Measurements from ENCODE around the gene SIRPG.

The SIRPG gene

DNA sequence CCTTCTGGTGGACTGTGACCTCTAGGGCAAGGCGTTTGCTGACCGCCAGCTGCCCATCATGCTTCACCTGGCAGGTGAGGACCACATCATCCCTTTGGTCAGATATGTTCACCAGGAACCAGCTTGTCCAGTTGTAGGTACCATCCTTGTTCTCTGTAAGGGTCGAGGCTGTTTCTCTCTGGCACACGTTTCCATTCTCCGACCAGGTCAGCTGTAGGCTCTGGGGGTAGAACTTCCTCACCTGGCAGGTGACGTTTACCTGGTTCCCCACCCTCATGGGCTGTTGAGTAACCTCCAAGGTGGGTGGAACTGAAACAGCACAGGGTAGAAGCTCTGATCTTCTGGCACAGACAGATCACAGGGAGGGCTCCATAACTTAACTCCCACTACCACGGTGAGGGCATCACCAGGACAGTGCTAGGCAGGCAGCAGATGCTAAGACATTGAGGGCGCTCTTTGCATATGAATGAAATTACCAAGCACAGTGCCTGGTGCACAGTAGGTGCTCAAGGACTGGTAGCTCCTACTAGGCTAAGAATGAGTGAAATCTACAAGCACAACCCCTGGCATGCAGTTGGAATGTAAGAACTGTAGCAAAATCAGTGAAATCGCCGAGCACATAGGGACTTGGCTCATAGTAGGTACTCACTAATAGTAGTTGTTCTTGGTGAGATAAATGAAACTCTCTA, 22.1 kb downstream of the SIRPG start:
- DNase-seq = no peak
- no peak for TF ChIP-seq GATA1 (IDR thresholded peaks at IDR 0.05; ENCODE audit: low read depth, low read length)
- no peak for TF ChIP-seq POLR2A (IDR thresholded peaks at IDR 0.05; ENCODE audit: low read length)

DNA sequence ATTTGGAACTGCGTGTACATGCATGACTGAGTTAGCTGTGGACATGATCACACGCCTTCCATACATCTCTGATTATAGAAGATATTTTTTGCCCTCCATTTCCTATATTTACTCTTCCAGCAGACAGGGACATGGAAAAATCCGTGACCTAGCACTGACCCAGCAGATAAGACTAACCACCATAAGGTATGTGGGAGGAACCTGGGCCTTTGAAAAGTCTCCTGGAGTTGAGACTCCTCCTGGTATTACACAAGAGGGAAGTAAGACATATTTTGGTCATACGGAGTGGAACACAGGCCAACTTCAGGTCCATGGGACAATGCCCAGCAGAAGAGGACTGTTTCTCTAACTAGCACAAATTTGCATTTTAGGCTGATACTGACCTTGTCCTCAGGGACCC, 24.0 kb downstream of the SIRPG start:
- no peak for TF ChIP-seq GATA1 (IDR thresholded peaks at IDR 0.05; ENCODE audit: low read depth, low read length)
- no peak for TF ChIP-seq POLR2A (IDR thresholded peaks at IDR 0.05; ENCODE audit: low read length)
- DNase-seq = no peak

DNA sequence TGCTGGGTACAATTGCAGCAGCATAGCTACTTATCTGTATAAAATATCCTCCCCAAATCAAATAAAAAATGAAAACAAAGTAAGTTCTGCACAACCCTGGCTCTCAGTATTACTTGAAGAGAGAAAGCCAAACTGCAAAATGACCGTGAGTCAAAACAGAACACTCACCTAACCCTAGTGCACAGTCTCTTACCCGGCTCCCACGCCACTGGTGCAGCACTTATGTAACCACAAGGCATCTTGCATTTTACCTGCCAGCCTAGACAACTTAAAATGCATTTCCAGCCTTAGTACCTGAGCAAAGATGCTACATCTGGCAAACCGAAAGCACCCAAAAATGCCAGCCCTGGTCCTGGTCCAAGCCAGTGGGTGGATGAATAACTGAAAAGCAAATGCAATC, 25.4 kb downstream of the SIRPG start:
- TF ChIP-seq GATA1 (IDR thresholded peaks at IDR 0.05; ENCODE audit: low read depth, low read length) (no peak), POLR2A (IDR thresholded peaks at IDR 0.05; ENCODE audit: low read length) (no peak)
- no peak for DNase-seq

DNA sequence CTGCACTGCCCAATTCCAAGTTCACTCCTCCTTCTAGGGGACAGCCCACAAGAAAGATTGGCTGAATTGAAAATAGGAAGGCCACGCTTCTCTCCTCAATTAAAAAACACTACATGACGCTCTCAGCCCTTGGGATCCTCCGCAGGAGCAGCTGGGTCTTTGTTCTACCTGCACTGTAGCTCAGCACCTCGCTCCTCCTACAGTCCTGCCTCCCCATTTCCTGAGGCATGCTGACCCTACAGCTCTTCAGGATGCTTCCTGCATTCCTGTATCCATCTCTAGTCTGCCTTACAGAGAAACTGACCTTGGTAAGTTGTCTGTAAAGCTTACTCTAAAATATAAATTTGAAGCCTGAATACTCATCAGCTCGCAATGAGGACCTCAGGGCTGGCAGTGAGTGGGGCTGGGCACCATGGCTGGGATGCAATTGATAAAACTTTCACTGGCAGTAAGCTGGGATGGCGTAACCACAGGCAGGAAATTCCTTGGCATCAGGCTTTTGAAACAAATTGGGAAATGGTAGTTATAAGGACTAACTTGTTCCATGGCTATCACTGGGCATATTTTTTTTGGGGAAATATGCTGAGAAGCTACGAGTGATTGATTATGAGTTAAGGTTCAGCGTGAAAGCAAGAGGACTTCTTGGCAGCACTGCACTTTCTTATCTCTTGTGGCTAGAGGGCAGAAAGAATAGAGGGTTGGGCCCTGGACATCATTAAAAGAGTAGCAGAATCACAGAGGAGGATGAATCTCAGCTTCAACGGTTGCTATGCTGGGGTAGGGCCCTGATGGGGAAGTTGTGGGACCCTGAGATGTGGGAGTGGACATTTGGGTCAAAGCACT, 26.0 kb downstream of the SIRPG start:
- TF ChIP-seq POLR2A (IDR thresholded peaks at IDR 0.05; ENCODE audit: low read length) (no peak), GATA1 (IDR thresholded peaks at IDR 0.05; ENCODE audit: low read depth, low read length) (no peak)
- DNase-seq = no peak

DNA sequence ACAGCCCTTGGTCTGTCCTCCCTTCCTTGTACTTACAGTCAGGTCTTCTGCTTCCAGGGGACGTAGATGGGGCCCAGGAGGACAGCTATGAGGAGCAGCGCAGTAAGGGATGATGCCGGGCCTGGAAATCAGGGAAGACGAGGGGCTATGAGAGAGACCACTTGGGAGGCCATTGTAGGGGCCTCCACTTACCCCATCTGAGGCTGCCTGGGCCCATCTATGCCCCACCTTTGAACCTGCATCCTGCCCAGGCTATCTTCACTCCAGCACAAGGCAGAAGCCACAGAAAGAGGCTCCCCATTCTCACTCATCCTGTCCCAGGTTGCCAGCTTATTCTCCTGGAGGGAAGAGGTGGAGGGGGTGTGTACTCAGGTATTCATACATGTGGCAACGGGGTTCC, 27.4 kb downstream of the SIRPG start:
- DNase-seq = no peak
- TF ChIP-seq GATA1 (IDR thresholded peaks at IDR 0.05; ENCODE audit: low read depth, low read length) (no peak), POLR2A (IDR thresholded peaks at IDR 0.05; ENCODE audit: low read length) (no peak)

DNA sequence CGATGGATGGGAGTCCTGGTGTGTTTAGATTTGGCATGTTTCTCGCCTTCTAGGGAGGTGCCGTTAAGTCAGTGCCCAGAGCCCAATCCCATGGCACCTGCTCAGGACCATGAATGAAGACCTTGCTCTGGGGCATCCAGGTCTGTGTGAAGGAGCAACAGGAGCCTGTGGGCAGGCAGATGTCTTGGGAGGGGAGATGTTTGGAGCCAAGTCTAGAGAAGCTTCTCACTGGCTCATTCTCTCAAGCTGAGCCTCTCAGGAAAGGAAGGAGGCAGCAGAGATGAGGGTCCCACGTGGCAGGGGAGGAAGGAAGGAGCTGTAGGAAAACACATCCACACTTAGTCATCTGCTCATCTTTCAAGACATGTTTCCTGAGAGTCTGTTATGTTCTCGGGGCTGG, 28.3 kb downstream of the SIRPG start:
- no peak for TF ChIP-seq GATA1 (IDR thresholded peaks at IDR 0.05; ENCODE audit: low read depth, low read length)
- no peak for TF ChIP-seq POLR2A (IDR thresholded peaks at IDR 0.05; ENCODE audit: low read length)
- no peak for DNase-seq

DNA sequence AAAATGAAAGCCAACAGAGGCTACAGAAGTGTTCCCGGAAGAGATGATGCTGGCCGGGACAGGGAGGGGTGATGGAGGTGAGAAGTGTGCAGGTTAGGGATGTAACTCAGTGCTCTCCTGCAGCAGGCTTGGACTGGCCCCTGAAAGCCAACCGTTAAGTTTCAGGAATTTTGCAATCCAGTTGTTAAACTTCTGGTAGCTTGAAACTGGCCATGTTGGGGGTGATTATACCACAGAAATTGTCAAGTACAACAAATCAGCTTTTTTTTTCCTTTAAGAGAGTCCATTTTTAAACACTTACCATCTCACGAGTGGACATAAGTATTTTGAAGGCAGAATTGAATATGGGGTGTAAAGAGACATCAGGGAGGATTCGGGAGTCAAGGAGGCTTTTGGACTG, 29.0 kb downstream of the SIRPG start:
- TF ChIP-seq GATA1 (IDR thresholded peaks at IDR 0.05; ENCODE audit: low read depth, low read length) (no peak), POLR2A (IDR thresholded peaks at IDR 0.05; ENCODE audit: low read length) (no peak)
- DNase-seq = no peak

DNA sequence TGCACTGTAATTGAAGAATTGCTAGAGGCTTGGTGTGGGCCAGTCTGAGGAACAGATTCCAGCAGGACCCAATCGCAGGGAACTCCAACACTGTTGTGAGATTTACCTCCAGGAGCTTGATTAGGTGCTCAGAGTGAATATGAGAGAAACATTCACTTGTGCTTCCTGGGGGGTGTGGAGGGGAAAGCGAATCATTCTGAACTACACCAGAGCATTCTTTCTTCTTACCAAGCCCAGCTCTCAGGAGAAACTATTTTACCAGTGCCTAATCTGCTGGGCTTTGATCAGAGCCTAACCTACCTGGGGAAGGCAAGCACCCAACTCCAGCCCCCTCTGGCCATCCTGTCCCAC, 30.4 kb downstream of the SIRPG start:
- no peak for DNase-seq
- no peak for TF ChIP-seq POLR2A (IDR thresholded peaks at IDR 0.05; ENCODE audit: low read length)
- TF ChIP-seq GATA1 (IDR thresholded peaks at IDR 0.05; ENCODE audit: low read depth, low read length) = no peak

DNA sequence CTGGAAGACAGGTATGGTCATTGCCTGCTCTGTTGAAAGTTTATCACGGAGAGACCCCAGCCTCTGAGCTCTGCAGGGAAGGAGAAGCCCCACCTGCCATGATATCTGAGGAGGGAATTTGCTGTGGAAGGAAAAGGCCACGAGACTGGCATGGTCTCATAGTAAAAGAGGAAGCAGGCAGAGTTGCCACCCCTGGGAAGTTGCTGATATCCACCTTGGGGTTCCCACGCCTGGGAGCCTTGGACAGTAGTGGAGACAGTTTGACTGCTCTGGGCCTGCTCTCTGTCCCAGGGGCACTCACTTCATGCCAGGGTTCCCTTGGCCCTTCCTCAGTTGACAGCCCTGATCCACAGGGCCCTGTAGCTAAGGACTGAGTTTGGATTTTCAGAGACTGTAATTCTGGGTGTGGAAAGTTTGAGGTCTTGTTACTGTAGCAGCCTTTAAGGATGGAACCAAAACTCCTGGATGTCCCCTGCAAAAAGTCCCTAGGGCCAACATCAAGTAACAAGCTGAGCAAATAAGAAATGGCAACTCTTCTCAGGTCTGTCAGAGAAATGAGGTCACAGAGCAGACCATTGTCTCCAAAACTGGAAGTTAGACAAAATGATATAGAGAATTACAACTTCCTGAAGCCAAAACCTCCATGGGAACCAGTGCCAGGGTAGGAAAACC, 30.9 kb downstream of the SIRPG start:
- no peak for DNase-seq
- TF ChIP-seq POLR2A (IDR thresholded peaks at IDR 0.05; ENCODE audit: low read length) = no peak
- TF ChIP-seq GATA1 (IDR thresholded peaks at IDR 0.05; ENCODE audit: low read depth, low read length) = no peak

DNA sequence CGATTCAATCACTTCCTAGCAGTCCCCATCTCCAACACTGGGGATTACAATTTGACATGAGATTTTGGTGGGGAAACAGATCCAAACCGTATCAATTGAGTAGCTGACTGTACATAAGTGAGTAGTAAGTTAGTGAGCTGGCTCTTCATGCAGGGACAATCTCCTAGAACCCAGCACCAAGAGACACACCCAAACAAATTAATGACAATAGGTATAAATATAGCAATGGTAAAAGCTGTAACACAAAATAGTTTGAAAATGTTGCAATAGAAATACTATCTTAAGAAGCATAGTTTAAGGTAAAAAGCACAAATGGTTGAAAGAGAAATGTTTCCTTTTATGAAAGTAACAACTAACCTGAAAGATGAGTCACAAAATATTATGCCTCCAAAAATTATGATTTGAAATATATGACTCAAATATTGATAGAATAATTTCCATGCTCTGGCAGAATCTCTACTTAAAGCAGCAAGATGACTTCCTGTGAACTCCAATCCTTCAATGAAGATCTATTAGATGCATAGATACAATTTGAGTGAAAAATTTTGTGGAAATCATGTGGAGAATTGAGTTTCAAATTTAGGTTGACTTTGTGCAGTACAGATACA, 32.4 kb downstream of the SIRPG start:
- no peak for DNase-seq
- TF ChIP-seq GATA1 (IDR thresholded peaks at IDR 0.05; ENCODE audit: low read depth, low read length) (no peak), POLR2A (IDR thresholded peaks at IDR 0.05; ENCODE audit: low read length) (no peak)

DNA sequence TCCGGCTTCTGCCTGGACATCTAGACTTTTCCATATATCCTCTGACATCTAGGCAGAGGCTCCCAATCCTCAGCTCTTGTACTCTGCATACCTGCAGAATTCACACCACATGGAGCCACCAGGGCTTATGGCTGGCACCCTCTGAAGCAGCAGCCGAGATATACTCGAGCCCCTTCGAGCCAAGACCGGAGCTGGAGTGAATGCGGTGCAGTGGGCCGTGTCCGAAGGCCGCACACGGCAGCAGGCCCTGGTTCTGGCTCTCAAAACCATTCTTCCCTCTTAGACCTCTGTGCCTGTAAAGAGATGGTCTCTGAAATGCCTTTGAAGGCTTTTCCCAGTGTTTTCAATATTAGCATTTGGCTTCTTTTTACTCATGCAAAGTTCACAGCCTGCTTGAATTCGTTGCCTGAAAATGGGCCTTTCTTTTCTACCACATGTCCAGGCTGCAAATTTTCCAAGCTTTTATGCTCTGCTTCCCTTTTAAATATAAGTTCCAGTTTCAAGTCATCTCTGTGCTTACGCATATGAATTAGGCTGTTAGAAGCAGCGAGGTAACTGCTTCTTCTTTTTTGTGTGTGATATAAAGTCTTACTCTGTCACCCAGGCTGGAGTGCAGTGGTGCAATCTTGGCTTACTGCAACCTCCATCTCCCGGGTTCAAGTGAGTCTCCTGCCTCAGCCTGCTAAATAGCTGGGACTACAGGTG, 33.9 kb downstream of the SIRPG start:
- TF ChIP-seq GATA1 (IDR thresholded peaks at IDR 0.05; ENCODE audit: low read depth, low read length) = no peak
- TF ChIP-seq POLR2A (IDR thresholded peaks at IDR 0.05; ENCODE audit: low read length) = no peak
- no peak for DNase-seq

DNA sequence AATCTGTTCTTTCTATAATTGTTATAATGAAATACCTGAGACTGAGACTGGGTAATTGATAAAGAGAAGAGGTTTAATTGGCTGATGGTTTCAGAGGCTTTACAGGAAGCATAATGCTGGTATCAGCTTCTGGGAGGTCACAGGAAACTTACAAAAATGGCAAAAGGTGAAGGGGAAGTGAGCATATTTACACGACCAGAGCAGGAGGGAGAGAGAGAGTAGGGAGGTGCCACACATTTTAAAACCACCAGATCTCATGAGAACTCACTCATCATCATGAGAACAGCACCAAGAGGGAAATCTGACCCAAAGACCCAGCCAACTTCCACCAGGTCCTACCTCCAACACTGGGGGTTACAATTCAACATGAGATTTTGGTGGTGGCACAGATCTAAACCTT, 35.1 kb downstream of the SIRPG start:
- DNase-seq = no peak
- TF ChIP-seq GATA1 (IDR thresholded peaks at IDR 0.05; ENCODE audit: low read depth, low read length) (no peak), POLR2A (IDR thresholded peaks at IDR 0.05; ENCODE audit: low read length) (no peak)

DNA sequence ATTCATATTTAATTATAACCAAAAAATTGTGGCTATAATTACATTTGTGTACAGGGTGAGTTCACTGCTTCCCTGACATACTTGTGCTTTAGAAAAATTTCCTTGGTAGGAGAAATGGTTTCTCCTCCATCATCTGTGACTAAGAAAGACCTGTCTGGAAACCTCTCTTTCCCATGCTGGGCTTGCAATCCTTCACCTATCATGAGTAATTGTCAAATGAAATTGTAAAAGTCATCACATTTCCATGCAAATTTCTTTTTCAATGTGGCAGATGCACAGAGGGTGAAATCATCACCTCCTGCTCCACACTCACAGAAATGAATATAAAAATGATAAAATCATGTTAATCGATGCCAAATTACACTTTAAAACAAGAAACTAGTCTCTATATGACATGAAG, 36.3 kb downstream of the SIRPG start:
- TF ChIP-seq GATA1 (IDR thresholded peaks at IDR 0.05; ENCODE audit: low read depth, low read length) (no peak), POLR2A (IDR thresholded peaks at IDR 0.05; ENCODE audit: low read length) (no peak)
- no peak for DNase-seq

All from erythroblast (primary cell).